Sigmoid colon (tissue), 7 donors: ENCODE measurements around the gene SUSD5. TPM values are rescaled to one million over a fixed set of nuclear protein-coding genes. Genes with fewer than 3 reads are reported as not detected.
"Not testable (repeated sequence)": the region's sequence is repeated elsewhere in the genome, so short reads cannot be mapped to it uniquely, and the experiment has no call there.

ENCODE experiments used
- DNase-seq: peaks from one replicate; pipeline ENCODE4 v3.0.0-alpha.2; 2019
- H3K27ac ChIP-seq, 4 donors: fragments of 200-600 bp; sonication (generic); one replicate each; pipeline ENCODE4 v1.5.1; 2016 to 2019; ENCODE audit warnings: mild to moderate bottlenecking in 1 of 4
- H3K27me3 ChIP-seq, 3 donors: fragments of 200-600 bp; sonication (generic); one replicate each; pipeline ENCODE4 v1.5.1; 2019; ENCODE audit warnings: mild to moderate bottlenecking in 1 of 3
- H3K36me3 ChIP-seq, 4 donors: fragments of 200-600 bp; sonication (generic); one replicate each; pipeline ENCODE4 v1.5.1; 2016 to 2019
- H3K4me1 ChIP-seq, 4 donors: fragments of 200-600 bp; sonication (generic); one replicate each; pipeline ENCODE4 v1.5.1; 2017 to 2019
- H3K4me3 ChIP-seq, 4 donors: fragments of 200-600 bp; sonication (generic); one replicate each; pipeline ENCODE4 v1.5.1; 2017 to 2019; ENCODE audit warnings: mild to moderate bottlenecking in 2 of 4, moderate library complexity in 1 of 4
- H3K9me3 ChIP-seq, 4 donors: fragments of 200-600 bp in 3 of 4; sonication (generic) in 3 of 4; one replicate each; pipeline versions ENCODE4 v1.5.1 to v1.6.1; 2013 to 2019
- CTCF ChIP-seq, 4 experiments: fragments of 450-650 bp in 3 of 4; fragments of 200-600 bp in 1 of 4; IDR thresholded peaks; one replicate each; pipeline ENCODE4 v1.5.1; 2016 to 2019; ENCODE audit warnings: antibody characterized with exemption in 4 of 4, mild to moderate bottlenecking in 3 of 4, moderate library complexity in 2 of 4
- EP300 ChIP-seq, 4 donors: sonication (generic); formaldehyde crosslinking; IDR thresholded peaks; one replicate each; pipeline ENCODE4 v1.6.1; 2017; ENCODE audit warnings: antibody characterized with exemption in 4 of 4
- POLR2A ChIP-seq, 2 donors: fragments of 450-650 bp; IDR thresholded peaks; one replicate each; pipeline ENCODE4 v1.6.1; 2016; ENCODE audit warnings: antibody characterized with exemption in 2 of 2, mild to moderate bottlenecking in 2 of 2, moderate library complexity in 2 of 2
- POLR2AphosphoS5 ChIP-seq, 4 donors: sonication (generic); formaldehyde crosslinking; IDR thresholded peaks; one replicate each; pipeline ENCODE4 v1.6.1; 2017; ENCODE audit warnings: antibody characterized with exemption in 4 of 4
- WGBS, 2 donors: extraction: QIAGEN DNeasy Blood & Tissue Kit; methylation state at CpG; one replicate each; pipeline ENCODE4 v1.1.7; 2013; 5-methylcytosine and 5-hydroxymethylcytosine counted together
- intact Hi-C: fragments of 100-400 bp; cut with DNase I; formaldehyde crosslinking; loops from one replicate; pipeline ENCODE4 v1.15.1; 2023
- polyA plus RNA-seq, 3 donors: library from polyadenylated mRNA; stranded (reverse); fragments of 200-250 nt; gene quantifications; one replicate each; pipeline ENCODE4 v1.2.3, GENCODE V29; 2013
- total RNA-seq, 4 donors: library from RNA; depleted of rRNA; stranded (reverse); fragments of >200 nt; gene quantifications; one replicate each; pipeline ENCODE4 v1.1.0, GENCODE V29; 2016
- donor health status: healthy with polysubstance abuse.
- donor health status: Bipolar disorder and iron deficiency.
- donor health status: healthy.

Gene SUSD5
- total and polyA plus RNA-seq, 7 donors: under 0.01 to 10.9 (median 1.7) TPM; not detected in 1

GRCh38 chr3:33167716-33168336 is 50.8 kb downstream of the SUSD5 start:
- Histone ChIP-seq H3K9me3 (no peaks in the 10 kb centered on the region), H3K27me3 (no peaks in the 10 kb centered on the region), H3K4me3 (no peak overlapping the region), H3K4me1 (peaks cover 0 to 17% (median 2%) of the 10 kb centered on the region in 4 donors), H3K36me3 (no peaks in the 10 kb centered on the region), H3K27ac (no peak overlapping the region)
- intact Hi-C loops: no loop called here
- no peak for TF ChIP-seq POLR2AphosphoS5 (IDR thresholded peaks at IDR 0.05)
- TF ChIP-seq EP300 (IDR thresholded peaks at IDR 0.05): no peak
- TF ChIP-seq POLR2A (IDR thresholded peaks at IDR 0.05): no peak
- no peak for TF ChIP-seq CTCF (IDR thresholded peaks at IDR 0.05)
- 65 to 74% methylated on average over 3 of the region's 3 CpGs for WGBS, 2 donors
- no peak for DNase-seq

GRCh38 chr3:33167284-33167683 is 51.3 kb downstream of the SUSD5 start:
- no peak for TF ChIP-seq POLR2A (IDR thresholded peaks at IDR 0.05)
- no peak for TF ChIP-seq POLR2AphosphoS5 (IDR thresholded peaks at IDR 0.05)
- no peak for TF ChIP-seq CTCF (IDR thresholded peaks at IDR 0.05)
- no peak for TF ChIP-seq EP300 (IDR thresholded peaks at IDR 0.05)
- H3K27ac ChIP-seq: no peak overlapping the region
- no peak overlapping the region for H3K4me3 ChIP-seq
- H3K36me3 ChIP-seq: no peaks in the 10 kb centered on the region
- no peak for DNase-seq
- H3K9me3 ChIP-seq: no peaks in the 10 kb centered on the region
- H3K27me3 ChIP-seq: no peaks in the 10 kb centered on the region
- WGBS, 2 donors: 78 to 79% methylated on average over 3 of the region's 3 CpGs
- intact Hi-C loops: no loop called here
- H3K4me1 ChIP-seq: peaks cover 0 to 17% (median 2%) of the 10 kb centered on the region in 4 donors

- Histone ChIP-seq H3K27me3 (no peaks in the 10 kb centered on the region), H3K36me3 (no peaks in the 10 kb centered on the region), H3K9me3 (no peaks in the 10 kb centered on the region), H3K27ac (no peak overlapping the region), H3K4me1 (peaks cover 0 to 17% (median 2%) of the 10 kb centered on the region in 4 donors), H3K4me3 (no peak overlapping the region)
- DNase-seq: no peak
- no peak for TF ChIP-seq POLR2A (IDR thresholded peaks at IDR 0.05)
- no peak for TF ChIP-seq EP300 (IDR thresholded peaks at IDR 0.05)
- TF ChIP-seq POLR2AphosphoS5 (IDR thresholded peaks at IDR 0.05): no peak
- no peak for TF ChIP-seq CTCF (IDR thresholded peaks at IDR 0.05)
- WGBS, 2 donors: 82 to 88% methylated on average over 2 of the region's 2 CpGs
- intact Hi-C loops: no loop called here
Observed at GRCh38 chr3:33166095-33166494, 52.5 kb downstream of the SUSD5 start.

- intact Hi-C loops: no loop called here
- Histone ChIP-seq H3K36me3 (no peaks in the 10 kb centered on the region), H3K4me3 (no peak overlapping the region), H3K27me3 (no peaks in the 10 kb centered on the region), H3K9me3 (no peaks in the 10 kb centered on the region), H3K27ac (no peak overlapping the region), H3K4me1 (peaks cover 0 to 17% (median 2%) of the 10 kb centered on the region in 4 donors)
- no peak for TF ChIP-seq EP300 (IDR thresholded peaks at IDR 0.05)
- TF ChIP-seq POLR2A (IDR thresholded peaks at IDR 0.05): no peak
- TF ChIP-seq CTCF (IDR thresholded peaks at IDR 0.05): no peak
- no peak for TF ChIP-seq POLR2AphosphoS5 (IDR thresholded peaks at IDR 0.05)
- DNase-seq: no peak
- WGBS, 2 donors: 59 to 92% methylated on average over 1 of the region's 1 CpG
Observed at GRCh38 chr3:33165372-33165771, 53.2 kb downstream of the SUSD5 start.

GRCh38 chr3:33162621-33163020 is 56.0 kb downstream of the SUSD5 start:
- 63 to 83% methylated on average over 5 of the region's 5 CpGs for WGBS, 2 donors
- peaks cover 0 to 11% (median under 1%) of the 10 kb centered on the region in 4 donors for H3K4me1 ChIP-seq
- H3K36me3 ChIP-seq, intact Hi-C loops, H3K9me3 ChIP-seq, DNase-seq, H3K27me3 ChIP-seq, H3K4me3 ChIP-seq, H3K27ac ChIP-seq: not testable (repeated sequence)
